Pancreas (tissue), 10 donors: ENCODE results near the gene PRTFDC1. TPM values are rescaled to one million over a fixed set of nuclear protein-coding genes. Genes with fewer than 3 reads are reported as not detected.

ENCODE experiments used
- ATAC-seq, 4 donors: fragments of 200-7000 bp; cut with Tn5 transposase; one replicate each; pipeline versions ENCODE4 v1.8.0 to v1.9.1; 2020; ENCODE audit warnings: mild to moderate bottlenecking in 4 of 4, moderate library complexity in 4 of 4
- DNase-seq, 6 donors: peaks; one replicate each; pipeline ENCODE4 v3.0.0-alpha.2; 2020
- FAIRE-seq: peaks from 2 replicates; lab custom pipeline; 2012; peaks lifted over from hg19 to GRCh38; lab: Jason Lieb, UNC
- H3K27ac ChIP-seq, 4 donors: fragments of 200-600 bp; sonication (generic); 1 replicate in 3 of 4; 2 replicates in 1 of 4; pipeline versions ENCODE4 v1.5.0 to v1.8.0; 2020
- H3K27me3 ChIP-seq, 4 donors: fragments of 200-600 bp; one replicate each; pipeline ENCODE4 v1.8.0; 2021
- H3K36me3 ChIP-seq, 3 donors: fragments of 200-600 bp; sonication (generic) in 1 of 3; one replicate each; pipeline versions ENCODE4 v1.5.0 to v1.8.0; 2020 to 2021
- H3K4me1 ChIP-seq, 3 donors: fragments of 200-600 bp; one replicate each; pipeline ENCODE4 v1.8.0; 2021
- H3K4me3 ChIP-seq, 4 donors: fragments of 200-600 bp; sonication (generic) in 2 of 4; one replicate each; pipeline versions ENCODE4 v1.5.0 to v1.8.0; 2020 to 2021
- H3K9me3 ChIP-seq, 4 donors: fragments of 200-600 bp; one replicate each; pipeline ENCODE4 v1.8.0; 2021
- WGBS, 2 donors: extraction: QIAGEN DNeasy Blood & Tissue Kit; methylation state at CpG; one replicate each; pipeline ENCODE4 v1.1.7; 2013; 5-methylcytosine and 5-hydroxymethylcytosine counted together
- intact Hi-C, 3 donors: fragments of 100-400 bp; cut with DNase I; formaldehyde crosslinking; loops; one replicate each; pipeline versions ENCODE4 v1.11.1 to v1.14.2; 2022
- polyA plus RNA-seq, 2 donors: library from polyadenylated mRNA; stranded (reverse); fragments of 200-250 nt; gene quantifications; one replicate each; pipeline ENCODE4 v1.2.3, GENCODE V29; 2013
- total RNA-seq, 6 donors: library from RNA; stranded (reverse); fragmentation: NEBNext Ultra II Directional in 4 of 6; extraction: Animal tissue kit (Norgen Biotek cat#: 25700) in 4 of 6; gene quantifications; one replicate each; pipeline versions ENCODE4 v1.2.1 to v1.2.4, GENCODE V29; 2021 to 2023
- TF ChIP-seq, protein P1 (sequence below), 4 donors: fragments of 200-600 bp; sonication (generic) in 3 of 4; IDR thresholded peaks; one replicate each; pipeline versions ENCODE4 v1.5.0 to v1.8.0; 2021; ENCODE audit warnings: antibody characterized with exemption in 4 of 4
- donor health status: healthy with polysubstance abuse.
- donor health status: DM: no; HTN: no; CAD: no; lungs with moderate emphysema.
- donor health status: DM: no; HTN: no; CAD: no.
- donor health status: control.
- donor health status: control.
- donor health status: Bipolar disorder and iron deficiency.
- donor health status: DM: yes; HTN: yes; CAD: no.
- donor health status: DM: no; HTN: no; CAD: no.
- donor health status: DM: no; HTN: no; CAD: no.
- donor health status: DM: yes; HTN: yes; CAD: no.

Gene PRTFDC1
- total and polyA plus RNA-seq, 8 donors, result 1.7 to 6.1 (median 2.8) TPM

DNA sequence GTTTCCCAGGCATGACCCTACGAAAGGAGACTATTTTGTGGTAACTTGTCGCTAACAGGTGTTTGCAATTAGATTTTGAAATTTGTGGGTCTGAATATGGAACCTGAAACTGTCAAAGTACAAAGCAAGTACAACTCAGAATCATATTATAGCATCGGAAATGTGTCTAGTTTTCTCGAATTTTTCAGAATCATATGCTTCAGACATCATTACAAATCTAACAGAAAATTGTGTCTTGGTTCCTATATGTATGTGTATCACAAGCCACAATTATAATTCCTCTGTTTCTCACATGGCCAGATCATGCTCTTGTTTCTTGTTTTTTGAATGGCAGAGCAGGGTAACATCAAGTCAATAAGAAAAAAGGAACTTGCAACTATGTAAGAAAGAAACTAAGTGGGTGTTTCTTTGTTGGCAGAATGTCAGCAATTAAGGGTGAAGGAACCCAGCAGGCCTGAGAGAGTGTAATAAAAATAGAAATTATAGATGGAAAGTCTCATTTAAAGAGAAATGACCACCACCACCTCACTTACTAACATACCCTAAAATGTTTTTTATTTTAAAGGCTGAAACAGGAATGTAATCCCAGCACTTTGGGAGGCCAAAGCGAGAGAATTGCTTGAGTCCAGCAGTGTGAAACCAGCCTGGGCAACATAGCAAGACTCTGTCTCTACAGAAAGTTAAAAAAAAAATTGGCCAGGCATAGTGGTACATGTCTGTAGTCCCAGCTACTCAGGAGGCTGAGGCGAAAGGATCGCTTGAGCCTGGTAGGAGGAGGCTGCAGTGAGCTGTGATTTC is 51.3 kb downstream of the PRTFDC1 start:
- Histone ChIP-seq H3K4me1 (peaks cover 5 to 13% (median 9%) of the 10 kb centered on the region in 3 donors), H3K4me3 (no peak overlapping the region), H3K27ac (peak overlapping the region in 1 of 4 donors; percentile 20), H3K9me3 (no peaks in the 10 kb centered on the region), H3K36me3 (no peaks in the 10 kb centered on the region), H3K27me3 (no peaks in the 10 kb centered on the region)
- WGBS, 2 donors, result 83 to 86% methylated on average over 7 of the region's 7 CpGs
- intact Hi-C loops, result no loop called here
- TF ChIP-seq, protein P1, sequence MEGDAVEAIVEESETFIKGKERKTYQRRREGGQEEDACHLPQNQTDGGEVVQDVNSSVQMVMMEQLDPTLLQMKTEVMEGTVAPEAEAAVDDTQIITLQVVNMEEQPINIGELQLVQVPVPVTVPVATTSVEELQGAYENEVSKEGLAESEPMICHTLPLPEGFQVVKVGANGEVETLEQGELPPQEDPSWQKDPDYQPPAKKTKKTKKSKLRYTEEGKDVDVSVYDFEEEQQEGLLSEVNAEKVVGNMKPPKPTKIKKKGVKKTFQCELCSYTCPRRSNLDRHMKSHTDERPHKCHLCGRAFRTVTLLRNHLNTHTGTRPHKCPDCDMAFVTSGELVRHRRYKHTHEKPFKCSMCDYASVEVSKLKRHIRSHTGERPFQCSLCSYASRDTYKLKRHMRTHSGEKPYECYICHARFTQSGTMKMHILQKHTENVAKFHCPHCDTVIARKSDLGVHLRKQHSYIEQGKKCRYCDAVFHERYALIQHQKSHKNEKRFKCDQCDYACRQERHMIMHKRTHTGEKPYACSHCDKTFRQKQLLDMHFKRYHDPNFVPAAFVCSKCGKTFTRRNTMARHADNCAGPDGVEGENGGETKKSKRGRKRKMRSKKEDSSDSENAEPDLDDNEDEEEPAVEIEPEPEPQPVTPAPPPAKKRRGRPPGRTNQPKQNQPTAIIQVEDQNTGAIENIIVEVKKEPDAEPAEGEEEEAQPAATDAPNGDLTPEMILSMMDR (IDR thresholded peaks at IDR 0.05), result no peak
- DNase-seq (no peak), FAIRE-seq (no peak), ATAC-seq (peak in 2 of 4 donors; percentile 28 to 46)

GRCh38 chr10:24899571-24899970 is 52.8 kb downstream of the PRTFDC1 start:
- FAIRE-seq (no peak), ATAC-seq (no peak), DNase-seq (no peak)
- no peaks in the 10 kb centered on the region for H3K36me3 ChIP-seq
- H3K9me3 ChIP-seq, result no peaks in the 10 kb centered on the region
- no peaks in the 10 kb centered on the region for H3K27me3 ChIP-seq
- H3K4me3 ChIP-seq, result no peak overlapping the region
- H3K27ac ChIP-seq, result no peak overlapping the region
- H3K4me1 ChIP-seq, result peaks cover 5 to 13% (median 9%) of the 10 kb centered on the region in 3 donors
- TF ChIP-seq, protein P1 (IDR thresholded peaks at IDR 0.05), result no peak
- intact Hi-C loops, result no loop called here
- 77 to 81% methylated on average over 2 of the region's 2 CpGs for WGBS, 2 donors

- Histone ChIP-seq H3K9me3 (no peaks in the 10 kb centered on the region), H3K4me1 (peaks cover 5 to 13% (median 9%) of the 10 kb centered on the region in 3 donors), H3K27me3 (no peaks in the 10 kb centered on the region), H3K36me3 (no peaks in the 10 kb centered on the region), H3K27ac (no peak overlapping the region), H3K4me3 (no peak overlapping the region)
- 87 to 96% methylated on average over 2 of the region's 2 CpGs for WGBS, 2 donors
- FAIRE-seq (no peak), ATAC-seq (no peak), DNase-seq (no peak)
- intact Hi-C loops, result no loop called here
- TF ChIP-seq, protein P1 (IDR thresholded peaks at IDR 0.05), result no peak
These were observed 53.9 kb downstream of the PRTFDC1 start for GRCh38 chr10:24898501-24898900.

DNA sequence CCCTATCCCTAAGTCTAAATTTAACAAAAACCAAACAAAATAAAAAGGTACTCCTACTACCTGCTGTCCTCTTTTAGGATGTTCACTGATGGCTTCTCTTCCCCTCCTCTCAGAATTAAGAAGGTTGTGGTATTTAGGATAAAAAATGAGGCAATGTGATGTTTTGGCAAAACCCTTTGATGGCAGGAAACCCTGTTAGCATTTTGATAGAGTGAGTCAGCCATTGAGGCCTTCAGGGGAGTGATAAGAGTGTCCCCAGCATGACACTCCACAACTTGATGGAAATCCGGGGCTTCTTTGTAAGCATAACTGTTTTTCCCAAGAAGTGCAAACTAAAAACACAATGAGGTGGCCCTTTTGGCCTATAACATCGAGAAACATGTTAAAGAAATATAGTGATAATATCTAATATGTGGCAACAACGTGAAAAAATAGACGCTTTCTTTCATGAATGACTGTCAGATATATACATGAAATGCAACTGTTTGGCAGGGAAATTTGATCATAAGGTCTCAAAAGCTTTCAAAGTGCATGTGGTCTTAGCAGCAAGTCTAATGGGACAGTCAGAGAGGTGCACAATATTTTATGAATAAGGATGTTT is 55.0 kb downstream of the PRTFDC1 start:
- 77 to 81% methylated on average over 4 of the region's 4 CpGs for WGBS, 2 donors
- Histone ChIP-seq H3K9me3 (no peaks in the 10 kb centered on the region), H3K4me1 (peaks cover 5 to 11% (median 6%) of the 10 kb centered on the region in 3 donors), H3K36me3 (no peaks in the 10 kb centered on the region), H3K27me3 (no peaks in the 10 kb centered on the region), H3K4me3 (no peak overlapping the region), H3K27ac (no peak overlapping the region)
- FAIRE-seq (no peak), ATAC-seq (no peak), DNase-seq (no peak)
- TF ChIP-seq, protein P1 (IDR thresholded peaks at IDR 0.05), result no peak
- intact Hi-C loops, result no loop called here

DNA sequence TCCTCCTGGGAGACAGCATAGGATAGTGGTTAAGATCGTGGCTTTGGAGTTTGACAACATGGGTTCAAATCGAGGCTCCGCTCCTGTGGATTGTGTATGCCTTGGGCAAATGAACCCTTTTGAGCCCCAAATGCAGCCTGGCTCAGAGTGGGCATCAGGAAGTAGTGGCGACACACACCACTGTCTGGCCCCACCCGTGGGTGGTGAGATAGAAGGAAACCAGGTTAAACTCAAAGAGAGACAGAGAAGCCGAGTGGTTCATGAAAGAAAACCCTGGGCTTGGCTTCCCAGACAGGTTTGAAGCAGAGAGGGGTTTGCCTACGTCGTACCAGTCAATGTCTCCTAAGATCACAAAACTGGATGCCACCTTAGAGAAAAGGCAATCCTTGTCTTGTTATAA is 57.7 kb downstream of the PRTFDC1 start:
- DNase-seq, result no peak
- H3K4me1 ChIP-seq, result no peaks in the 10 kb centered on the region
- H3K36me3 ChIP-seq, result no peaks in the 10 kb centered on the region
- no peak overlapping the region for H3K4me3 ChIP-seq
- WGBS, 2 donors, result 89 to 91% methylated on average over 8 of the region's 8 CpGs
- intact Hi-C loops, result no loop called here
- ATAC-seq, result no peak
- no peak for FAIRE-seq
- TF ChIP-seq, protein P1 (IDR thresholded peaks at IDR 0.05), result no peak
- H3K9me3 ChIP-seq, result no peaks in the 10 kb centered on the region
- H3K27ac ChIP-seq, result no peak overlapping the region
- no peaks in the 10 kb centered on the region for H3K27me3 ChIP-seq
